Stimulated activated CD8-positive, alpha-beta memory T cell treated with anti-CD3 and anti-CD28 coated beads, Interleukin-2, amount 100 ng/mL, for 1 hour (primary cell): ENCODE results near the gene SCD5.

Experiments used
- DNase-seq, 2 donors: peaks; one replicate each; pipeline ENCODE4 v3.0.0-alpha.2; 2020; ENCODE audit warnings: low read depth in 2 of 2

SCD5 gene

GRCh38 chr4:82630079-82630478 is 168.5 kb downstream of the SCD5 start:
- no peak for DNase-seq

- DNase-seq, result no peak
Measured at GRCh38 chr4:82629238-82630000, 169.2 kb downstream of the SCD5 start.

- DNase-seq, result no peak
Measured at GRCh38 chr4:82626251-82626868, 172.2 kb downstream of the SCD5 start.

GRCh38 chr4:82624819-82625218 is 173.8 kb downstream of the SCD5 start:
- DNase-seq, result no peak

GRCh38 chr4:82623121-82623683 is 175.4 kb downstream of the SCD5 start:
- no peak for DNase-seq

GRCh38 chr4:82621251-82621650 is 177.3 kb downstream of the SCD5 start:
- no peak for DNase-seq

- DNase-seq, result no peak
Measured at GRCh38 chr4:82620126-82620735, 178.4 kb downstream of the SCD5 start.

GRCh38 chr4:82618103-82618720 is 180.4 kb downstream of the SCD5 start:
- no peak for DNase-seq

- no peak for DNase-seq
Measured at GRCh38 chr4:82614838-82615449, 183.7 kb downstream of the SCD5 start.

- DNase-seq, result no peak
Measured at GRCh38 chr4:82613121-82613520, 185.5 kb downstream of the SCD5 start.

- DNase-seq, result no peak
Measured at GRCh38 chr4:82611982-82612381, 186.6 kb downstream of the SCD5 start.

GRCh38 chr4:82611527-82611926 is 187.1 kb downstream of the SCD5 start:
- DNase-seq, result no peak

GRCh38 chr4:82610041-82610440 is 188.6 kb downstream of the SCD5 start:
- DNase-seq, result no peak

- no peak for DNase-seq
Measured at GRCh38 chr4:82606622-82607021, 192.0 kb downstream of the SCD5 start.

GRCh38 chr4:82604522-82604921 is 194.1 kb downstream of the SCD5 start:
- no peak for DNase-seq

- DNase-seq, result no peak
Measured at GRCh38 chr4:82601242-82602015, 197.2 kb downstream of the SCD5 start.

- no peak for DNase-seq
Measured at GRCh38 chr4:82599336-82599735, 199.3 kb downstream of the SCD5 start.

- DNase-seq, result no peak
Measured at GRCh38 chr4:82594456-82594855, 204.1 kb downstream of the SCD5 start.

GRCh38 chr4:82593411-82593810 is 205.2 kb downstream of the SCD5 start:
- no peak for DNase-seq

- DNase-seq, result no peak
Measured at GRCh38 chr4:82592639-82593038, 206.0 kb downstream of the SCD5 start.

GRCh38 chr4:82591592-82591991 is 207.0 kb downstream of the SCD5 start:
- no peak for DNase-seq
